ENCODE data around the gene MPC2. TPM values are rescaled to one million over a fixed set of nuclear protein-coding genes. Genes with fewer than 3 reads are reported as not detected.

Gene MPC2
- total RNA-seq, 1 experiment from 2014 or later, result 159 TPM

DNA sequence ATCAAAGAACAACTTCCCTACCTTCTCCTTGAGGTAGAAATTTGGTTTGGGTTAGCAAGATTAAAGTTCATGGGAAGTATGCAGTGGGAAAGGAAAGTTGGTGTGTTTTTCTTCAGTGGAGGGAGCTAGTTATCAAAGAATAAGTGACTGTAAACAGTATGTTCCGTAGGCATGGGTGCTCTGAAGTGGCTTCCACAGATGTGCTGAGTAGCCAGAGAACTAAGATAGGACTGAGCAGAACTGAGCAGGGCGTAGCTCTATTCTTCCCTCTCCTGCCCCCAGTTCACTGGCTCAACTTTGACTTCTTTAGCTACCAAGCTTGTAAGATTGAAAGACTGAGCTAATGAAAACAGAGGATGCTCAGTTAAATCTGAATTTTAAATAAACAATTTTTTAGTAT lies 26.3 kb downstream of the MPC2 start:
- Histone ChIP-seq H3K9me3 (peaks cover 3% of the 10 kb centered on the region; the same call in 1 of the 2 replicates), H3K36me3 (ENCODE audit: control insufficient read depth, insufficient read depth, low read length) (peaks cover 5% of the 10 kb centered on the region), H3K4me3 (ENCODE audit: low read depth, low read length) (no peak overlapping the region), H3K27me3 (replicated peaks; ENCODE audit: control insufficient read depth, insufficient read depth, low read length) (no peaks in the 10 kb centered on the region), H3K4me1 (peaks cover 18% of the 10 kb centered on the region)
- H3K4me3 Mint-ChIP-seq (ENCODE audit: unreplicated experiment), result no peak overlapping the region
- CTCF ChIA-PET, result interaction anchor here (1.0 kb wide), 1 partner anchor 172 kb away, joined by 4 read pairs; no protein-coding TSS in a partner anchor
- H3K36me3 Mint-ChIP-seq (ENCODE audit: insufficient read depth, unreplicated experiment), result peaks cover 23% of the 10 kb centered on the region
- peaks cover 20% of the 10 kb centered on the region for H3K4me1 Mint-ChIP-seq (ENCODE audit: low read depth, unreplicated experiment)
- no peak for DNase-seq
- H3K27me3 Mint-ChIP-seq (ENCODE audit: insufficient read depth, unreplicated experiment), result no peaks in the 10 kb centered on the region
- TF ChIP-seq, protein P1, sequence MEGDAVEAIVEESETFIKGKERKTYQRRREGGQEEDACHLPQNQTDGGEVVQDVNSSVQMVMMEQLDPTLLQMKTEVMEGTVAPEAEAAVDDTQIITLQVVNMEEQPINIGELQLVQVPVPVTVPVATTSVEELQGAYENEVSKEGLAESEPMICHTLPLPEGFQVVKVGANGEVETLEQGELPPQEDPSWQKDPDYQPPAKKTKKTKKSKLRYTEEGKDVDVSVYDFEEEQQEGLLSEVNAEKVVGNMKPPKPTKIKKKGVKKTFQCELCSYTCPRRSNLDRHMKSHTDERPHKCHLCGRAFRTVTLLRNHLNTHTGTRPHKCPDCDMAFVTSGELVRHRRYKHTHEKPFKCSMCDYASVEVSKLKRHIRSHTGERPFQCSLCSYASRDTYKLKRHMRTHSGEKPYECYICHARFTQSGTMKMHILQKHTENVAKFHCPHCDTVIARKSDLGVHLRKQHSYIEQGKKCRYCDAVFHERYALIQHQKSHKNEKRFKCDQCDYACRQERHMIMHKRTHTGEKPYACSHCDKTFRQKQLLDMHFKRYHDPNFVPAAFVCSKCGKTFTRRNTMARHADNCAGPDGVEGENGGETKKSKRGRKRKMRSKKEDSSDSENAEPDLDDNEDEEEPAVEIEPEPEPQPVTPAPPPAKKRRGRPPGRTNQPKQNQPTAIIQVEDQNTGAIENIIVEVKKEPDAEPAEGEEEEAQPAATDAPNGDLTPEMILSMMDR (IDR thresholded peaks at IDR 0.05; ENCODE audit: insufficient read depth in 1 of 2, low read depth in 1 of 2, low read length in 1 of 2, severe bottlenecking in 1 of 2, unreplicated experiment in 1 of 2), result no peak
- intact Hi-C loops (cut with micrococcal nuclease; ENCODE audit: unreplicated experiment), result no loop called here
- H3K9me3 Mint-ChIP-seq (ENCODE audit: unreplicated experiment), result peaks cover 18% of the 10 kb centered on the region
- POLR2A ChIA-PET, result no interaction called here
- peak overlapping the region; percentile 9 for H3K27ac Mint-ChIP-seq (ENCODE audit: unreplicated experiment)
- BruUV-seq (replicated peaks), result no TSS peak

DNA sequence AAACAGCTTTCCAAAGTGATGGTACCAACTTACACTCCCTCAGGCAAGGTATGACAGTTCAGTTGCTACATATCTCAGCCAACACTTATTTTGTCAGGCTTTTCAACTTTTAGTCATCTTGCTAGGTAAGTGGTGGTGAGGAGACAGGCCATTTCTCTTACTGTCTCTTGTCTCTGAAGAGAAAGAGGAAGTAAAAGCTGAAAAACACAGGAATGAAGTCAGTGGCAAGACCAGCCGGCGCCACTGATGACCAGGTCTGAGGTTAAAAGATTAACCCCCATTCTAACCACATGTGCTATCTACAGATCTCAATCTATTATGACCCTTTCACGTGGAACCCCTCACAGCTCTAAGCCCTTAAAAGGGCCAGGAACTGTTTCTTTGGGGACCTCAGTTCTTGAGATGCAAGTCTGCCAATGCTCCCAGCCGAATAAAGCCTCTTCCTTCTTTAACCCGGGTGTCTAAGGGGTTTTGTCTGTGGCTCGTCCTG lies 27.1 kb downstream of the MPC2 start:
- ChIA-PET POLR2A (no interaction called here), CTCF (interaction anchor here (1.0 kb wide), 1 partner anchor 173 kb away, joined by 4 read pairs; no protein-coding TSS in a partner anchor)
- Mint-ChIP-seq H3K9me3 (ENCODE audit: unreplicated experiment) (peaks cover 18% of the 10 kb centered on the region), H3K4me1 (ENCODE audit: low read depth, unreplicated experiment) (peaks cover 26% of the 10 kb centered on the region), H3K27ac (ENCODE audit: unreplicated experiment) (peak overlapping the region; percentile 9), H3K4me3 (ENCODE audit: unreplicated experiment) (no peak overlapping the region), H3K36me3 (ENCODE audit: insufficient read depth, unreplicated experiment) (peaks cover 19% of the 10 kb centered on the region), H3K27me3 (ENCODE audit: insufficient read depth, unreplicated experiment) (no peaks in the 10 kb centered on the region)
- Histone ChIP-seq H3K9me3 (peaks cover 3% of the 10 kb centered on the region; the same call in 1 of the 2 replicates), H3K4me3 (ENCODE audit: low read depth, low read length) (no peak overlapping the region), H3K27me3 (replicated peaks; ENCODE audit: control insufficient read depth, insufficient read depth, low read length) (no peaks in the 10 kb centered on the region), H3K36me3 (ENCODE audit: control insufficient read depth, insufficient read depth, low read length) (peaks cover 5% of the 10 kb centered on the region), H3K4me1 (peaks cover 17% of the 10 kb centered on the region)
- intact Hi-C loops (cut with micrococcal nuclease; ENCODE audit: unreplicated experiment), result no loop called here
- BruUV-seq (replicated peaks), result no TSS peak
- TF ChIP-seq, protein P1 (IDR thresholded peaks at IDR 0.05; ENCODE audit: insufficient read depth in 1 of 2, low read depth in 1 of 2, low read length in 1 of 2, severe bottlenecking in 1 of 2, unreplicated experiment in 1 of 2), result no peak
- DNase-seq, result no peak

DNA sequence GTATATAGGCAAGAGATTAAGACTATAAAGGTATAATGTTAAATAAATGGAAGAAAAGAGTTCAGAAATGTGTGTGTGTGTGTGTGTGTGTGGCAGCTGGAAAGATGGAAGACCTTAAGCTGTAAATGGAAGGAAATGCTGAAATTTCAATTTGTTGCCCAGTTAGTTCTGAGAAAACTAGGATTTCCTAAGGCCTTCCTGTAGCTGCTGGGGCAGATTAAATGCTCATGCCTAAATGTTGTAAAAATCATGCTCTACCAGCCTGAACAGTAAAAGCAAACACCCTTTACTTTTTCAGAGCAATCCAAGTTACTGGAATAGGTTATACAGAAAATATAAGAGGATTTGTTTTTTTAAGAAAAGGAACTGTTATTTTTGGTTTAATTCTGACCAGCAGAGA lies 31.2 kb downstream of the MPC2 start:
- H3K4me3 Mint-ChIP-seq (ENCODE audit: unreplicated experiment), result no peak overlapping the region
- POLR2A ChIA-PET, result no interaction called here
- Histone ChIP-seq H3K4me3 (ENCODE audit: low read depth, low read length) (no peak overlapping the region), H3K36me3 (ENCODE audit: control insufficient read depth, insufficient read depth, low read length) (no peaks in the 10 kb centered on the region; the same call in 1 of the 2 replicates), H3K9me3 (peaks cover 3% of the 10 kb centered on the region; the same call in 1 of the 2 replicates), H3K27me3 (replicated peaks; ENCODE audit: control insufficient read depth, insufficient read depth, low read length) (no peaks in the 10 kb centered on the region), H3K4me1 (peaks cover 6% of the 10 kb centered on the region)
- intact Hi-C loops (cut with micrococcal nuclease; ENCODE audit: unreplicated experiment), result no loop called here
- no peak overlapping the region for H3K27ac Mint-ChIP-seq (ENCODE audit: unreplicated experiment)
- peaks cover 33% of the 10 kb centered on the region for H3K4me1 Mint-ChIP-seq (ENCODE audit: low read depth, unreplicated experiment)
- peaks cover 18% of the 10 kb centered on the region for H3K9me3 Mint-ChIP-seq (ENCODE audit: unreplicated experiment)
- TF ChIP-seq, protein P1 (IDR thresholded peaks at IDR 0.05; ENCODE audit: insufficient read depth in 1 of 2, low read depth in 1 of 2, low read length in 1 of 2, severe bottlenecking in 1 of 2, unreplicated experiment in 1 of 2), result no peak
- CTCF ChIA-PET, result no interaction called here
- no peak for DNase-seq
- no TSS peak for BruUV-seq (replicated peaks)
- no peaks in the 10 kb centered on the region for H3K36me3 Mint-ChIP-seq (ENCODE audit: insufficient read depth, unreplicated experiment)
- H3K27me3 Mint-ChIP-seq (ENCODE audit: insufficient read depth, unreplicated experiment), result no peaks in the 10 kb centered on the region

Data from Caco-2 (cell line).